ENCODE measurements around the gene C11orf54. TPM values are rescaled to one million over a fixed set of nuclear protein-coding genes. Genes with fewer than 3 reads are reported as not detected.

C11orf54 gene
- total RNA-seq, result 11.6 and 18.0 TPM in 2 replicates

GRCh38 chr11:93741094-93741881 is at the start of gene C11orf54, which contains the start of gene TAF1D:
Gene C11orf54 (plus strand): TSS chr11:93741672. CDS start chr11:93747394, 5,722 bp downstream.
Gene TAF1D (minus strand): TSS chr11:93741495. CDS start chr11:93739304, 2,191 bp downstream.

DNA sequence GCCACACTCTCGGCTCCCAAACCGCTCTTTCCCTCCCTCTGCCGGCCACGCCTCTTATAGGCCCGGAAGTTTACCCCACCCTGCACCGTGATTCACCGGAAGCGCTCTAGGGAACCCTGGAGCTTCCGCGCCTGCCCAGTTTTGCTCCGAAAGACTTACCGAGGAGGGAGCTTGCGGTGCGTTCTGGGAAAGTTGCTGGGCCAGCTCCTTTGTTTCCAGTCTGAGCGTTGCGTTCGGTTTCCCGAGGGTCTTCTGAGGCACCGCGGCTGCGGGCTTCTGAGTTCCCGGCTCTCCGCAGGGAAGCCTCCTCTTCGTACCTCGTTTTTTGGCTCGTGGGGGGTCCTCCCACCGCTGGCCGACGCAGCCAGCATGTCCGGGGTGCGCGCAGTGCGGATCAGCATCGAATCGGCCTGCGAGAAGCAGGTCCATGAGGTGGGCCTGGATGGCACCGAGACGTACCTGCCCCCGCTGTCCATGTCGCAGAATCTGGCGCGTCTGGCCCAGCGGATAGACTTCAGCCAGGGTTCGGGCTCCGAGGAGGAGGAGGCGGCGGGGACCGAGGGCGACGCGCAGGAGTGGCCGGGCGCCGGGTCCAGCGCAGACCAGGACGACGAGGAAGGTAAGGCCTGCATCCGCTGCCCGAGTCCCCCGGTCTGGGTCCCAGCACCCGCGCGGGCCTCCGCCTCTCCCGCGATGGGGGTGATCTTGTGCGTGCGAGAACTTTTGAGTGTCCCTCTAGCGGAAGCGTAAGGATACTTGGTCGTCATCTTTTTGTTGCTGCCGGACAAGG is 42.9 kb downstream of the C11orf54 start, which contains the start of gene MED17:
Gene MED17 (plus strand): TSS at position 138 of the 790 bp plus-strand sequence. CDS start 232 bp downstream, at position 370.

Small RNA genes lying within 50 kb of the gene (small RNA-seq; reads per million reads assigned to genes)
- gene RF00019 (not detected), gene RF00493 (28.6 reads per million, percentile 98 among the genes with 10 or more reads in this experiment), gene SCARNA9 (not detected), gene SNORA1 (not detected), gene SNORA18 (not detected), gene SNORA25 (not detected), gene SNORA32 (not detected), gene SNORA40 (not detected), gene SNORA8 (not detected), gene SNORD5 (not detected), gene SNORD6 (3,354 reads per million, percentile 100 among the genes with 10 or more reads in this experiment)

Other genes starting within 250 kb of the C11orf54 start
- 5.2 and 10.8 TPM in 2 replicates for gene SMCO4, start 198.3 kb upstream of the C11orf54 start, total RNA-seq
- gene CEP295, start 80.0 kb upstream of the C11orf54 start, total RNA-seq, result 21.6 and 29.8 TPM in 2 replicates
- gene TAF1D, start 177 bp upstream of the C11orf54 start, total RNA-seq, result 138 and 499 TPM in 2 replicates
- gene MED17, start 42.6 kb downstream of the C11orf54 start, total RNA-seq, result 36.9 and 39.6 TPM in 2 replicates
- 0.19 and 0.33 TPM in 2 replicates for gene VSTM5, start 108.9 kb downstream of the C11orf54 start, total RNA-seq

Data from vein endothelial cell (primary cell).